Measurements from ENCODE around the gene PPP4R4.

- peak; percentile 82 to 91 (median 84) for TF ChIP-seq CTCF (IDR thresholded peaks at IDR 0.05)
- no peak for TF ChIP-seq EP300 (IDR thresholded peaks at IDR 0.05)
These were observed 37.4 kb upstream of the PPP4R4 start for GRCh38 chr14:94136575-94137331.
